Right cardiac atrium (tissue), 5 donors: Measurements from ENCODE around the gene HLA-A. TPM values are rescaled to one million over a fixed set of nuclear protein-coding genes. Genes with fewer than 3 reads are reported as not detected.
"Not testable (repeated sequence)": the region's sequence is repeated elsewhere in the genome, so short reads cannot be mapped to it uniquely, and the experiment has no call there.

Experiments used
- ATAC-seq, 2 donors: fragments of 200-7000 bp; cut with Tn5 transposase; one replicate each; pipeline versions ENCODE4 v1.8.0 to v1.9.1; 2020; ENCODE audit warnings: moderate library complexity in 2 of 2, mild to moderate bottlenecking in 1 of 2
- DNase-seq, 3 donors: peaks; one replicate each; pipeline ENCODE4 v3.0.0-alpha.2; 2020
- H3K27ac ChIP-seq: one replicate; pipeline ENCODE4 v1.5.1; 2013; ENCODE audit warnings: mild to moderate bottlenecking, low read length, control low read depth, moderate library complexity
- H3K27me3 ChIP-seq: one replicate; pipeline ENCODE4 v1.6.1; 2013; ENCODE audit not compliant: control insufficient read depth, insufficient read depth
- H3K4me1 ChIP-seq: one replicate; pipeline ENCODE4 v1.6.1; 2013; ENCODE audit warnings: low read length; ENCODE audit not compliant: control insufficient read depth, insufficient read depth
- H3K4me3 ChIP-seq: one replicate; pipeline ENCODE4 v1.5.1; 2013; ENCODE audit warnings: low read length, control low read depth
- H3K9me3 ChIP-seq: one replicate; pipeline ENCODE4 v1.6.1; 2013; ENCODE audit warnings: low read length; ENCODE audit not compliant: control insufficient read depth
- WGBS: extraction: QIAGEN DNeasy Blood & Tissue Kit; methylation state at CpG from one replicate; pipeline ENCODE4 v1.1.7; 2013; 5-methylcytosine and 5-hydroxymethylcytosine counted together
- intact Hi-C, 4 donors: fragments of 100-400 bp; cut with DNase I; formaldehyde crosslinking; loops; one replicate each; pipeline versions ENCODE4 v1.11.0 to v1.14.0; 2022 to 2023
- polyA plus RNA-seq: library from polyadenylated mRNA; stranded (reverse); fragments of 200-250 nt; gene quantifications from one replicate; pipeline ENCODE4 v1.2.3, GENCODE V29; 2013
- total RNA-seq, 4 donors: library from RNA; stranded (reverse); fragmentation: NEBNext Ultra II Directional; extraction: Animal tissue kit (Norgen Biotek cat#: 25700); gene quantifications; one replicate each; pipeline ENCODE4 v1.2.1, GENCODE V29; 2021
- donor health status: healthy with polysubstance abuse.
- donor health status: DM: no; HTN: yes; CAD: no.
- donor health status: DM: no; HTN: no; CAD: no.
- donor health status: DM: no; HTN: yes; CAD: no; lungs with severe emphysema.
- donor health status: DM: yes; HTN: yes; CAD: no.

Gene HLA-A
- total and polyA plus RNA-seq, 5 donors: 215 to 449 (median 307) TPM

DNA sequence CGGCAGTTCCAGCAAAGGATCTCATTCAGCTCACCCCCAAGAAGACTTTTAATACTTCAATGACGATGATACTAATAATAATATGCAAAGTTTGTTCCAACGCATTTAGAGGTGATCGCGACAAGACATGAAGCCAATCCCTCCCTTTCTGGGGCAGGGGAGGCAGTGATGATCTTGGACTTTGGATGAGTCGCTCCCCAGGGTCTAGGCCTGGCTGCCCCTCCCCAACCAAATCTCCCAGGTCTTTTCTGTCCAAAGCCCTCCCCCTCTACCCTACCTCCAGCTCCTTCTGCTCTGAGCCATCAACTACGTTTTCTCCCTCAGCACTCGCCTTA is 33.9 kb downstream of the HLA-A start:
- Histone ChIP-seq H3K4me3 (peak overlapping the region; percentile 44), H3K4me1 (peaks cover 4% of the 10 kb centered on the region), H3K27ac (peak overlapping the region; percentile 90), H3K27me3 (no peaks in the 10 kb centered on the region), H3K9me3 (no peaks in the 10 kb centered on the region)
- ATAC-seq: no peak
- intact Hi-C loops: loop anchor here in 2 of 4 donors (5.0 kb wide), 1 partner anchor 34 kb away; the partner anchor contains the start of gene HLA-A (in 2 of the 2)
- DNase-seq: no peak
- WGBS: 27% methylated on average over 8 of the region's 8 CpGs

DNA sequence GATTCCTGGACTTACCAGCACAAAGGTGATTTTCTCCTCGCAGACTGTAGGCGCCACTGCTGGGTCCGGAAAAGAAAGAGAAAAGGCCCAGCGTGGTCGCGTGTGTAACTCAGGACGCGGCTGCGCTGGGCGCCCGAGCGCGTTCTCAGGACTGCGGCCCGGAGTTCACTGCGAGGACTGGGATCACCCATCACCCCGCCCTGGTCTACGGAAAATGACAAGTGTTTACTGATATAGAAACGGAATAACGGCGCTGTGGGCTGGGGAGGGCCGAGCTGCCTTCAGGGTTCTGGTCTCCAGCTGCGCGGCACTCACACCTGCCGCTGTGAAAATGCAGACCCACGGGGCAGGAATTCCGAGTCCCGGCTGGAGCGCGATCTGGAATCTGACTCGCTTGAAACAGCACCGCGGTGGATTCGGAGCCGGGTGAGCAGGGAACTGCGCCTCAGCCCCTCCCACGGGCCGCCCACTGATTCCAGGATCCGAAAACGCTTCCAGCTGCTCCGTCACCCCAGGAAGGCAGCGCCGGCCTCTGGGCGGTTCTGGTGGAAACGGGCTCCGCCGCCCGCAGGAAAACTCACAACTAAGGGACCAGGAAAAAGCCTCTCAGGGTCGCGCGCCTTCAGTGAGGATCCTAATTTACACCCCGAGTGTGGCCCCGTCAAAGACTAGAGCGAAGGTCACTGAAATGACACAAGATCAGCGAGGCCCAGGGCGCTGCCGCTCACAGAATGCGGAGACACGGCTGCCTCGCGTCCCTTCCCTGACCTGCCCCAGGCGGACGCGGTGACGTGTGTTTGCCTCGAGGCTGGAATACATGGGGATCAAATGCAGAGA is 34.5 kb downstream of the HLA-A start:
- intact Hi-C loops: loop anchor here in 2 of 4 donors (5.0 kb wide), 1 partner anchor 35 kb away; the partner anchor contains the start of gene HLA-A (in 2 of the 2)

DNA sequence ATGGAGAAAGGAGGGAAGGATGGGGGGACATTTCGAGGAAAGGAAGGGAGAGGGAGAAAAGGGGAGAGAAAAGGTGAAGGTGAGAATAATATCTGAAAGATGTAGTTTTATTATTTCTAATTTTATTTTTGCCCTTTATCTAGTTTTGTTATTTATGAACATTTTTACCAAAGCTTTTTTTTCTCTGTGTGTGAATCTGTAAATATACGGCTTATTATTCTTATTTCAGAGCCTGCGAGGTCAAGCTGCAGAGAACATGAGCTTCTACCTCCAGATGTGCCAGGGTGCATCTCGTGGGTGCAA is 35.0 kb downstream of the HLA-A start:
- Histone ChIP-seq H3K27ac (peak overlapping the region; percentile 90), H3K4me3 (peak overlapping the region; percentile 44), H3K9me3 (no peaks in the 10 kb centered on the region), H3K4me1 (peaks cover 4% of the 10 kb centered on the region), H3K27me3 (no peaks in the 10 kb centered on the region)
- DNase-seq (no peak), ATAC-seq (no peak)
- intact Hi-C loops: loop anchor here in 2 of 4 donors (5.0 kb wide), 1 partner anchor 35 kb away; the partner anchor contains the start of gene HLA-A (in 2 of the 2)
- WGBS: 61% methylated on average over 4 of the region's 4 CpGs

More for the DNA sequence above, 34.5 kb downstream of the HLA-A start:
- Histone ChIP-seq H3K27ac (peak overlapping the region; percentile 90), H3K4me3 (peak overlapping the region; percentile 44), H3K4me1 (peaks cover 4% of the 10 kb centered on the region), H3K27me3 (no peaks in the 10 kb centered on the region), H3K9me3 (no peaks in the 10 kb centered on the region)
- ATAC-seq: peak; percentile 97
- under 1% methylated on average over 66 of the region's 66 CpGs for WGBS
- peak; percentile 93 to 97 (median 95) for DNase-seq

DNA sequence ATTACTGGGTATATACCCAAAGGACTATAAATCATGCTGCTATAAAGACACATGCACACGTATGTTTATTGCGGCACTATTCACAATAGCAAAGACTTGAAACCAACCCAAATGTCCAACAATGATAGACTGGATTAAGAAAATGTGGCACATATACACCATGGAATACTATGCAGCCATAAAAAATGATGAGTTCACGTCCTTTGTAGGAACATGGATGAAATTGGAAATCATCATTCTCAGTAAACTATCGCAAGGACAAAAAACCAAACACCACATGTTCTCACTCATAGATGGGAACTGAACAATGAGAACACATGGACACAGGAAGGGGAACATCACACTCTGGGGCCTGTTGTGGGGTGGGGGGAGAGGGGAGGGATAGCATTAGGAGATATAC is 37.7 kb downstream of the HLA-A start:
- H3K4me3 ChIP-seq, H3K9me3 ChIP-seq, H3K27me3 ChIP-seq, H3K4me1 ChIP-seq, intact Hi-C loops, DNase-seq, ATAC-seq, H3K27ac ChIP-seq: not testable (repeated sequence)
- 56% methylated on average over 2 of the region's 4 CpGs for WGBS

DNA sequence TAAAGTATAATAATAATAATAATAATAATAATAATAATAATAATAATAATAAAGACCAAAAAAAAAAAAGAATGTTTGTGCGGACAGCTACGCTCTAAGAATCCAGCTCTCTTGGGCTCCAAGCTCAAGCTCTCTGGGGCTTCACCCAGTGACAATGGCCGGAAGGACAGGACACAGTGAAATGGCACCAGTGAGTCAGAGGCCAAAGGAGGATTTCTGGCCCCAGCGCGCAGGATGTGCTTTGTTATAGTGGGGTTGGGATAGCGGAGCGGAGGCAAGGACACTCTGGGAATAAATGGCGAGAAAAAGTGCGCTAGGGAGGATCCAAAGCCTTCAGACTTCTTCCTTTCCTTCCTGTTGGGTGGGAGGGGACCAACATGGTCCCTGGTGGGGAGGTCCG is 38.2 kb downstream of the HLA-A start:
- H3K4me3 ChIP-seq: no peak overlapping the region
- no peaks in the 10 kb centered on the region for H3K4me1 ChIP-seq
- H3K9me3 ChIP-seq: no peaks in the 10 kb centered on the region
- H3K27ac ChIP-seq: no peak overlapping the region
- WGBS: 74% methylated on average over 10 of the region's 10 CpGs
- DNase-seq (no peak), ATAC-seq (no peak)
- intact Hi-C loops: no loop called here
- H3K27me3 ChIP-seq: no peaks in the 10 kb centered on the region

DNA sequence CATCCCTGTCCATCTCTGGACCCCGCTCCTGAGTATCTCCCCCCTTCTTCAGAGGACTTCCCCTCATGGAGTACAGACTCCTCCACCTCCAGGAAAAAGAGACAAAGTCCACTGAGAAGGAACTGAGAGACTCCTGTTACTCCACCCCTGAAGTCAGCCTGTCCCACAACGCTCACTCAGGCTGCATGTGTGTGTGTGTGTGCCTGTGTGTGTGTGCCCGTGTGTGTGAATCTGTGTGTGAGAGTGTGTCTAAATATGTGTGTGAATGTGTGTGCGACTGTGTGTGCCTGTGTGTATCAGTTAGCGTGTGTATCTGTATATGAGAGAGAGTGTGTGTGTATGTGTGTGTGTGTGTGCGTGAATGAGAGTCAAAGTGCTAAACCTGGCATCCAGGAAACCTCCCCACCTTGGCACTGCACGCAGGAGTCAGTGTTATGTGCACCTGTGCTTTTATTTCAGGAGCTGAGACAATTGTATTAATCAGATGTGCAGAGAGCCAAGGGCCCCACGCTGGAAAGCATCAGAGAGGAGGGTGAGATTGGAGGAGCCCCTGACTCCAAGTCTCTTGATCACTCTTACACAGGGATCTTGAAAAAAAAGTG is 39.0 kb downstream of the HLA-A start:
- ATAC-seq (no peak), DNase-seq (no peak)
- no peaks in the 10 kb centered on the region for H3K9me3 ChIP-seq
- no peaks in the 10 kb centered on the region for H3K27me3 ChIP-seq
- no peak overlapping the region for H3K4me3 ChIP-seq
- no peaks in the 10 kb centered on the region for H3K4me1 ChIP-seq
- intact Hi-C loops: no loop called here
- H3K27ac ChIP-seq: no peak overlapping the region
- 67% methylated on average over 8 of the region's 8 CpGs for WGBS

DNA sequence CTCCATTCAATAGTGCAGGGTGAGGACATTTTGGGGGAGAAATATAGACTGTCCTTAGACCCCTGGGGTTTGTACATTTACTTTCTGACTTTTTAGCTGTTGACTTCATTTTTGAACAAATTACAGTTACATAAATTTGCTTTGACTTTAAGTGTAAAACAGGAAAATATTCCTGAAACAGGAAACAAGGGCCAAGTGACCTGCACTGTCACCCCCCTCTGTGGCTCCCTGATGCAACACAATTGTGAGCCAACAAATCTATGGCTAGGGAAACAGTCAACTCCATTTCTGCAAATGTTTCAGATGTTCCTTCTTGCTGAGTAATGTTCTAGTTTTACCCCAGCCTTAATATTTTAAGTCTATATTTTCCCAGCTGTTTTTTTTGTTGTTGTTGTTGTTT is 39.8 kb downstream of the HLA-A start:
- H3K4me1 ChIP-seq: no peaks in the 10 kb centered on the region
- no peaks in the 10 kb centered on the region for H3K9me3 ChIP-seq
- H3K27me3 ChIP-seq: no peaks in the 10 kb centered on the region
- intact Hi-C loops: no loop called here
- no peak for DNase-seq
- ATAC-seq: no peak
- no peak overlapping the region for H3K27ac ChIP-seq
- H3K4me3 ChIP-seq: no peak overlapping the region

DNA sequence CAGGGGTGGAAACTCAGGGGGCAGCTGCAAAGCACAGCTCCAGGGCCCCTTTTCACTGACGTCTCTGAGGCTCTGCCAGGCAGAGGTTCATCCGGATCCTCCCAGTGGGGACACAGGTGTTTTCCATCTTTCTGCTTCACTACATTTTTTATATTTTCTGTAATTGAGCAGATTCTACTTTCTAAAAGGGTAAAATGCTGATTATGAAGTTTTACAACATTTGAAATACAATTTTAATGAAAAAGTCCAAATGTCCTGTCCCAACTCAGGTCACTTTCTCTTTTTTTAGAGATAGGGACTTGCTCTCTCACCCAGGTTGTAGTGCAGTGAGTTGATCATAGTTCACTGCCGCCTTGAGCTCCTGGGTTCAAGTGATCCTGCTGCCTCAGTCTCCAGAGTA is 41.9 kb downstream of the HLA-A start:
- H3K27me3 ChIP-seq: no peaks in the 10 kb centered on the region
- DNase-seq (no peak), ATAC-seq (no peak)
- no peaks in the 10 kb centered on the region for H3K9me3 ChIP-seq
- 85% methylated on average over 3 of the region's 3 CpGs for WGBS
- no peaks in the 10 kb centered on the region for H3K4me1 ChIP-seq
- no peak overlapping the region for H3K4me3 ChIP-seq
- no peak overlapping the region for H3K27ac ChIP-seq
- intact Hi-C loops: no loop called here

DNA sequence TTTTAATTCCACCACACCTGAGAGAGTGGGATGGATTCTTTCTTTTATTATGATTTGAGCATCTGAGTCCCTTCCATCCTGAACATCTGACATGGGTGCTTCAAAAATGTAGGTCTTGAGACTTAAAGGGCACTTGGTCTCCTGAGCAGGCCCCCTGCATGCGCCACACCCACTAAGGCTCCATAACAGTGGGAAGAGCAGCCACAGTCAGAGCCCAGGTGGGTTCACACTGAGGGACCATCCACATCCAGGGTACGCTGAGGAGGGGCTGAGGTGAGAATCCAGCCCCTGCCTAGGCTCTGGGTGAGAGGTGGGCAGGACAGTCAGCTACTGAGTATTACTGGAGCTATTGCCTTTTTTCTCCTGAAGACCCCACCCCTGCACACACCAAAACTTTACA is 42.7 kb downstream of the HLA-A start:
- no peak for DNase-seq

DNA sequence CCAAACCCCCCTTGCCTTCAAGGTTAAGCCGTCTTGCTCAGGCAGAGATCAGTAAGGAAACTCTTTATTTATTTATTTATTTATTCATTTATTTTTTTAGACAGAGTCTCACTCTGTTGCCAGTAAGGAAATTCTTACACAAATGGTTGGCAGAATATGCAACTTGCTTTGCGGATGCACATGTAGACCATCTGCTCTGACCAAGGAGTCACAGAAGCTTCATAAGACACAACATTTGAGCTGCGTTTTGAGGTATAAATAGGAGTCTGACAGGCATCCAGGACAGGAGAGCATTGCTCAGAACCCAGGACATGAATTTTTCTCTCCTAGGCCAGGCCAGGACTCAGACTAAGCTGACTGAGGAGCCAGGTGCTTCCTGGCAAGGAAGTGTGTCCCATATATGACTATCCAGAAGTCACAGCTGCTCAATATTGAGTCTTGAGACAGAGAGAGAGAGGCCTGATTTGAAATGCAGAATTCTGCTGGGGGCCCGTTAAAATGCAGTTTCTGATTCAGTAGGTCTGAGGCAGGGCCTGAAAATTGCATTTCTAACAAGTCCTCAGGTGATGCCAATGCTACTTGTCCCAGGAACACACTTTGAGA is 43.9 kb downstream of the HLA-A start:
- Histone ChIP-seq H3K27ac (no peak overlapping the region), H3K9me3 (no peaks in the 10 kb centered on the region), H3K4me1 (no peaks in the 10 kb centered on the region), H3K4me3 (no peak overlapping the region), H3K27me3 (no peaks in the 10 kb centered on the region)
- WGBS: 75% methylated on average over 4 of the region's 4 CpGs
- intact Hi-C loops: no loop called here
- DNase-seq: no peak
- ATAC-seq: no peak

More for the DNA sequence above, 42.7 kb downstream of the HLA-A start:
- 95% methylated on average over 2 of the region's 2 CpGs for WGBS
- Histone ChIP-seq H3K27ac (no peak overlapping the region), H3K4me1 (no peaks in the 10 kb centered on the region), H3K4me3 (no peak overlapping the region), H3K9me3 (no peaks in the 10 kb centered on the region), H3K27me3 (no peaks in the 10 kb centered on the region)
- intact Hi-C loops: no loop called here
- ATAC-seq: no peak

DNA sequence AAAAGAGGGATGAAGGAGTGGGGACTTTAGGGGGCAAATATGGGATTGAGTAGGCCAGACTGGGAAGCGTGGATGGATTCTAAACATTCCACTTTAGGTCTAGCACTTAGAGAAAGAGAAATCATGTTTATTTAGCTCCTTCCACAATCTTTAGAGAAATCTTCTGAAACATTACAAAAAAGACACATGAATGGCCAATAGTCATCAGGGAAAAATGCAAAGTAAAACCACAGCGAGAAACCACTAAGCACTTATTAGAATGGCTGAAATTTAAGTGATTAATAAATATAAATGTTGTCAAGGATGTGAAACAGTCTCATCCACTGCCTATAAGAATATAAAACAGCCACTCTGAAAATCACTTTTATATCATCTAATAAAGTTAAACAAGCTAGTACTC is 46.9 kb downstream of the HLA-A start:
- intact Hi-C loops: no loop called here
- no peak for DNase-seq
- no peaks in the 10 kb centered on the region for H3K4me1 ChIP-seq
- no peak for ATAC-seq
- no peaks in the 10 kb centered on the region for H3K27me3 ChIP-seq
- H3K27ac ChIP-seq: no peak overlapping the region
- H3K4me3 ChIP-seq: no peak overlapping the region
- H3K9me3 ChIP-seq: no peaks in the 10 kb centered on the region
- WGBS: 95% methylated on average over 2 of the region's 2 CpGs
